T-helper 2 cell treated with Interferon-gamma antibody and Interleukin-4, amounts not matched to agents 5 μg/mL and 100 μg/mL, for 36 hours (primary cell): ENCODE results near the gene PEX10.

Experiments used
- DNase-seq: peaks from one replicate; pipeline ENCODE4 v3.0.0; 2021; ENCODE audit warnings: low spot score
- H3K27ac Mint-ChIP-seq: one replicate; pipeline ENCODE4 v1.8.0; 2021; ENCODE audit warnings: mild to moderate bottlenecking, mixed read lengths
- H3K27me3 Mint-ChIP-seq: one replicate; pipeline ENCODE4 v1.8.0; 2021; ENCODE audit warnings: low read depth, mixed read lengths
- H3K36me3 Mint-ChIP-seq: one replicate; pipeline ENCODE4 v1.8.0; 2021; ENCODE audit warnings: low read depth, mixed read lengths
- H3K4me1 Mint-ChIP-seq: one replicate; pipeline ENCODE4 v1.8.0; 2021; ENCODE audit warnings: low read depth, mixed read lengths
- H3K4me3 Mint-ChIP-seq: one replicate; pipeline ENCODE4 v1.8.0; 2022; ENCODE audit warnings: mild to moderate bottlenecking, moderate library complexity, mixed read lengths
- H3K9me3 Mint-ChIP-seq: one replicate; pipeline ENCODE4 v1.8.0; 2021; ENCODE audit warnings: mixed read lengths

Gene PEX10

DNA sequence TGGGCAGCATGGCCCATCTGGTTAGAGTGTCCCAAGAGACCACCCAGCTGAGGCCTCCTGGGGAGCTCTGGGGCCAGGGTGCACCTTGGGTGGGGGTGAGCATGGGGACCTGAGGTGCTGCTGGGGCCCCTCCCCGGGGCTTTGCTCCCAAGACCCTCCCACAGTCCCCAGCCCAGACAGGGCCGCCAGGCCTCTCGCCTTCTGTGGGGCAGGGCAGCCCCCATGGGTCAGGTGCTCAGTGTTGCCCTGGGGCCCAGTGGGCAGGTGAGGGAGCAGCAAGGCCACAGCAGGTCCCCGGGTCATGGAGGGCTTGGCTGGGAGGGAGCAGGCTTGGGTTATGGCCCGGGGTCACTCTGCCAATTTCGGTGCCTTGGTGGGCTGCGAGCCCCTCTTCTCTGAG is 24.5 kb upstream of the PEX10 start:
- DNase-seq: no peak
- Mint-ChIP-seq H3K4me1 (no peaks in the 10 kb centered on the region), H3K27me3 (no peaks in the 10 kb centered on the region), H3K36me3 (no peaks in the 10 kb centered on the region), H3K27ac (no peak overlapping the region), H3K4me3 (no peak overlapping the region), H3K9me3 (no peaks in the 10 kb centered on the region)

DNA sequence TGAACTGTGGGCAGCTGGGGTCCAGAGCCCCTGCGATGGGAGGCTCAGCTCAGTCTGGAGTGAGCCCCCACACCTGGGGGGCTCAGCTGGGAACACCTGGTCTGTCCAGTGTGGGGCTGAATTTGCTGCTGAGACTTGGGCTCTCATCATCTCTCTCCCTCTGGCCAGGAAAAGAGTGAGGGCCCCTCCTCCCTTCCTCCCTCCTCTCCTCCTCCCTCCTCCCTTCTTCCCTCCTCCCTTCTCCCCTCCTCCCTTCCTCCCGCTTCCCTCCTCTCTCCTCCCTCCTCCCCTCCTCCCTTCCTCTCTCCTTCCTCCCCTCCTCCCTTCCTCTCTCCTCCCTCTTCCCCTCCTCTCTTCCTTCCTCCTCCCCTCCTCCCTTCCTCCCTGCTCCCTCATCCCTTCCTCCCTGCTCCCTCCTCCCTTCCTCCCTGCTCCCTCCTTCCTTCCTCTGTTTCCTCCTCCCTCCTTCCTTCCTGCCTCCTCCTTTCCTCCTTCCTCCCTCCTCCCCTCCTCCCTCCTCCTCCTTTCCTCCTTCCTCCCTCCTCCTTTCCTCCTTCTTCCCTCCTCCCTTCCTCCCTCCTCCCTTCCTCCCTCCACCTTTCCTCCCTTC is 23.5 kb upstream of the PEX10 start:
- Mint-ChIP-seq H3K36me3 (no peaks in the 10 kb centered on the region), H3K27ac (no peak overlapping the region), H3K9me3 (no peaks in the 10 kb centered on the region), H3K27me3 (no peaks in the 10 kb centered on the region), H3K4me1 (no peaks in the 10 kb centered on the region), H3K4me3 (no peak overlapping the region)
- no peak for DNase-seq

DNA sequence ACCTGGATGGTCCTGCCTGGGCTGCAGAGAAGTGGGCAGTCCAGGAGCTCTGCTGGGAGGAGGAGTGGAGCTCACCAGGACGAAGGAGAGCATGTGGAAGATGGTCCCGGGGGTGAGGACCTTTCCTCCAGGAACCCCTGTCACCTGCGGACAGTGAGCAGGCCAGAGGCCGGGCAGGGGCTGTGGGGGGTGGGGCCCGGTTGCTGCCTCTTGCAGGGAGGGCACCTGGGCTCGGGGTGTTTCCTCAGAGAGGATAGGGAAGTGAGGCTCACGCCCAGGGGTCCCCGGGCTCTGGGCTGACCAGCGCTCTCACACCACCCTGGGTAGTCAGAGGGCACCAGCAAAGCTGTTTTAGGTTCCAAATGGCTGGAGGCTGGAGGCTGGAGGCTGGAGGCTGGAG is 22.7 kb upstream of the PEX10 start:
- Mint-ChIP-seq H3K27me3 (no peaks in the 10 kb centered on the region), H3K9me3 (peaks cover 3% of the 10 kb centered on the region), H3K27ac (no peak overlapping the region), H3K36me3 (peaks cover 1% of the 10 kb centered on the region), H3K4me3 (no peak overlapping the region), H3K4me1 (no peaks in the 10 kb centered on the region)
- no peak for DNase-seq

DNA sequence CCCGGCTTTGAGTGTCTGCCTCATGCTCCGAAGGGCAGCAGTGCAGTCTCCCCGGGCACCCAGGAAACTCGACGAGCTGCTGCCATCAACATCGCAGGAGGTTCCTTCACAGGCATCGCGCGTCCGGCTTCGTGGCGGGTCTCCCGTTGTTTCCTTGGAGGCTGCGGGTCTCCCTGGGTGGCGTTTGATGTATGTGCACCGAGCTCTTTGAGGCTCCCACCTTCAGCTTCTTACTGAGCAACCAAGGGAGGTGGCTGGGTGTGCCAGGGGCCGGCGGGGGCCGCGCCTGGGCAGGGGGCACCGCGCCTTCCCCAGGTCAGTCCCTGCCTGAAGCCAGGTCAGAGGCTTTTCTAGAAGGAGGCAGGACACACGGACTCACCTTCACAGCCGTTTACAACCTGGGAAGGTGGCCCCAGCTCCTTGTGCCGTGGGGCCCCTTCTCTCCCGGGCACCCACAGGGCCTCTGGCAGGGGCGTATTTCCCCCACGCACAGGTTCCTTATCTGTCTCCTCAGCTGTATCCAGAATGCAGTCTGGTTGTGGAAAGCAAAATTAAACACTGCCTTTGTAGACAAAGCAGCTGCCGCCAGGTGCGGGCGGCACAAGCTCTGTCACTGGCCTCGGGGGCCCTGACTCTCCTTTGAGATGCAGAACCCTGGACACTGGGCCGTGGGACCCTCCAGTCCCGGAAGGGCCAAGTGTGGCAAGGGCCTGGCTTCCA is 21.7 kb upstream of the PEX10 start:
- H3K36me3 Mint-ChIP-seq: peaks cover 1% of the 10 kb centered on the region
- no peaks in the 10 kb centered on the region for H3K27me3 Mint-ChIP-seq
- H3K9me3 Mint-ChIP-seq: peaks cover 6% of the 10 kb centered on the region
- H3K4me1 Mint-ChIP-seq: no peaks in the 10 kb centered on the region
- no peak for DNase-seq
- H3K27ac Mint-ChIP-seq: no peak overlapping the region
- no peak overlapping the region for H3K4me3 Mint-ChIP-seq

DNA sequence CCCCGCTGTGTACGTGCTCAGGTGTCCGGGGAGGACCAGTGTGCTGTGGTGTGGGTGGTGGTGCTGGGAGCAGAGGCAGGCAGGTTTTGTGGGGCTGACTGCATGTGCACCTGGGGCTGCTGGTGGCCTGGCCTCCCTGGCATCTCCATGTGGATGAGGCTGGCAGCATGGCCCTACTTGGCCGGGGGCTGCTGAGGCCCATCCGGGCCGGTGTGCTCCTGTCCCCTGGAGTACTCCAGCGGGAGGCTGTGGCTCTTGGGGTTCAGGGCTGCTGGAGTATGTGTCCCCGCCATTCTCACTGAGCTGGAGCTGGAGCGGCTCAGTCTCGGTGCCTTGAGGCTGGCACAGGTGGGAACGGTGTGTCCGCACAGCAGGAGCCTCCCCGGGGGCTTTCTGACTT is 20.8 kb upstream of the PEX10 start:
- Mint-ChIP-seq H3K4me3 (no peak overlapping the region), H3K27me3 (no peaks in the 10 kb centered on the region), H3K36me3 (peaks cover 1% of the 10 kb centered on the region), H3K27ac (no peak overlapping the region), H3K9me3 (peaks cover 6% of the 10 kb centered on the region), H3K4me1 (no peaks in the 10 kb centered on the region)
- DNase-seq: no peak

DNA sequence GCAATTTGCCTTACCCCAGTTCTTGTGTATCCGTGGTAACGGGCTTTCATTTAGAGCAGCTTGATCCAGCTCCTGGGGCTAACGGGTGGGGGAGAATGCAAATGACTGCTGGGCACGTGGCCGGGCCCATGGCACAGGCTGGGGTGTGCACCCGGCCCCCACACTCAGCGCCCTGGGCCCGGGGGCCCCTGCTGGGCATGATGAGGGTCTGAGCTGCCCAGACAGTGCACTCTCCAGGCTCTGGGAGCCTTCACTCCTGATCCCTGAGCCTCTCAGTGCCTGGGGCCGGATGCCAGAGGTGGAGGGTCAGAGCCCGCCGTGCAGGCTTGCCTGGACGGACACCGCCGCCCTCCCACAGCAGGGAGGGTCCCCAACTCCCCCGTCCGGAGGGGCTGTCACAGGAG is 20.1 kb upstream of the PEX10 start:
- Mint-ChIP-seq H3K36me3 (peaks cover 1% of the 10 kb centered on the region), H3K27ac (no peak overlapping the region), H3K9me3 (peaks cover 6% of the 10 kb centered on the region), H3K4me1 (no peaks in the 10 kb centered on the region), H3K4me3 (no peak overlapping the region), H3K27me3 (no peaks in the 10 kb centered on the region)
- no peak for DNase-seq

DNA sequence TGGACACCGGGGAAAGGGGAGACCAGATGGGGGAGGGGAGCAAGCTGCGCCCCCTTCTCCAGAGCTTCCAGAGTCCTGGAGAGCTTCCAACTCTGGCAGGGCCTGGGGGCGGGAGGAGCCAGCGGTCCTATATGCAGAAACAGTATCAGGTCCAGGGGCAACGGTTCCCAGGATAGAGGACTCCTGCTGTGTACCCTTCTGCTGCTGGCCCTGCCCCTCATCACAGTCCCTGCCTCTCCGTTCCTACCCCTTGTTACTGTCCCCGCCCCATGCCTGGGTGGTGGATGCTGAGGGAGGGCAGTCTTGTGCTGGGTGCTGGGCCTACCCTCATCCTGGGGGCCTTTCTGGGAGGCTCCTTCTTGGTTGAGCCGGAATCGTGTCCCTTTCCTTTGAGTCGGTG is 19.2 kb upstream of the PEX10 start:
- no peaks in the 10 kb centered on the region for H3K27me3 Mint-ChIP-seq
- no peak overlapping the region for H3K27ac Mint-ChIP-seq
- peaks cover 1% of the 10 kb centered on the region for H3K36me3 Mint-ChIP-seq
- no peaks in the 10 kb centered on the region for H3K4me1 Mint-ChIP-seq
- no peak overlapping the region for H3K4me3 Mint-ChIP-seq
- peaks cover 6% of the 10 kb centered on the region for H3K9me3 Mint-ChIP-seq
- no peak for DNase-seq

DNA sequence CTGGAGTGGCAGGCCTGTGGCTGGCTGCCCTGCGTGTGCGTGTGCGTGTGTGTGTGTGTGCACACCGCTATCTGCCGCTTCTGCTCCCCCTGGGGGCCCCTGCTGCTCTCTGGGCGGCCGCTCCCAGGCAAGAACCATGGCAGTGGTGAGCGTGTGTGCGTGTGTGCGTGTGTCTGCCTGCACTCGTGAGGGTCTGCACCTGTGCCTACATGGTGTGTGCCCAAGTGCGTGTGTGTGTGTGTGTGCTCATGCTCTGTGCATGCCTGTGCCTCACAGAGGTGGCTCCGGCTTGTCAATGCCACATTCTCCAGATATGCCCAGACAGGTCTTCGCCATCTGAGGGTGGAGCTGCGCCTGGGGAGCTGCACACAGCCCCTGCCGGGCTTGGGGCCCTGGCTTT is 18.7 kb upstream of the PEX10 start:
- peaks cover 1% of the 10 kb centered on the region for H3K36me3 Mint-ChIP-seq
- no peaks in the 10 kb centered on the region for H3K4me1 Mint-ChIP-seq
- no peak overlapping the region for H3K27ac Mint-ChIP-seq
- no peaks in the 10 kb centered on the region for H3K27me3 Mint-ChIP-seq
- DNase-seq: no peak
- no peak overlapping the region for H3K4me3 Mint-ChIP-seq
- peaks cover 6% of the 10 kb centered on the region for H3K9me3 Mint-ChIP-seq

DNA sequence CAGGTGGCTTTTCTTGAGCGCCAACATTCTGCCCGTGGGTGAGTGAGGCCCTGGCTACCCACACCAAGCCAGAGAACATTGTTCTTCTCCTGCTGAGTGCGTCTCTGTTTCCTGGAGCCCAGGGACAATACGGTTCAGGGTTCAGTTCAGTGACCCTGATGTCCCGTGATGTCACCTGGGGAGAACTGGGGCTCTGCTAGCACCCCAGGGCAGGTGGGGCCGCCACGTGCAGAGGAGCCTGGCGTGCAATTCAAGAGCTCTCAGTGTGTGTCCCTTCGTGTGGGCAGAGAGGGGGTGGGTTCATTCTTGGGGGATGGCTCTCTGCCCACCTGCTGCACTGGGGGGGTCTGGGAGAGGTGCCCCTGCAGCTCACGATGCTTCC is 18.2 kb upstream of the PEX10 start:
- Mint-ChIP-seq H3K4me3 (no peak overlapping the region), H3K27ac (no peak overlapping the region), H3K4me1 (no peaks in the 10 kb centered on the region), H3K27me3 (no peaks in the 10 kb centered on the region), H3K36me3 (peaks cover 1% of the 10 kb centered on the region), H3K9me3 (peaks cover 6% of the 10 kb centered on the region)
- no peak for DNase-seq

DNA sequence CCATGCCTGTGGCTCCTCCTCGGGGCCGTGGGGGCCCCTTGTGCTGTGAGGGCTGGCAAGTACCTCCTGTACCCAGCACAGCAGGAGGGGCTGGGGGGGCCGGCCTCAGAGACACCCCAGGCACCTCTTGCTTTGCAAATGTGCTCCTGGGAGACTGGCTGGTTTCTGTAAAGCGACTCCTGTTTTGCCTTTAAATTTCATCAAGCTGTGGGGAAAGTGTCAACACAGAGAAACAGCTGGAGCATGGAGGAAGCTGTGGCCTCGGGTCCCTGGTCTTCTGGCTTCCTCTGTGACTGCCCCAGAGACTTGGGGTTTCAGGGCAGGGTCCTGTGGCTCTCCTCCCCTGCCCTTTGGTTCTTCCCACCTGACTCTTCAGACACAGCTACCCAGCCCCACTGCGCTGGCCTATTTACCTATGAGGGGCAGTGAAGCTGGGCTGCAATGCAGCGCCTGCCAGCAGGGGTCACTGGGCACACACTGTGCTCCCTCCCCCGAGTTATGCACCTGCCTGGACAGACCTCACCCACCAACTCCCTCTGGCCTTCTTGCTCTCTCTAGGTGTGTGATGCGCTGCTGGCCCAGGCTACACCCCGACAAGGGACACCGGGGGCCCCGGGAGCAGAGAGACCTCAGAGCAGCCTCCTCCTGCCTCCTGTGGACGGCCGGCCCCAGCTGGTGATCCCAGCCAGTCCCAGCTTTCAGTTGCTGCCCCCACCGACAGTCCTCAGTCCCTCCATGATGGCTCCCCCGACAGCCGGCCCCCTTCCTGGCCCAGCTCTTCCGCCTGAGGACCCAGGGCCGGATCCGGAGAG is 17.6 kb upstream of the PEX10 start:
- H3K27ac Mint-ChIP-seq: no peak overlapping the region
- H3K36me3 Mint-ChIP-seq: peaks cover 1% of the 10 kb centered on the region
- peaks cover 6% of the 10 kb centered on the region for H3K9me3 Mint-ChIP-seq
- no peaks in the 10 kb centered on the region for H3K4me1 Mint-ChIP-seq
- no peak overlapping the region for H3K4me3 Mint-ChIP-seq
- H3K27me3 Mint-ChIP-seq: no peaks in the 10 kb centered on the region
- no peak for DNase-seq

DNA sequence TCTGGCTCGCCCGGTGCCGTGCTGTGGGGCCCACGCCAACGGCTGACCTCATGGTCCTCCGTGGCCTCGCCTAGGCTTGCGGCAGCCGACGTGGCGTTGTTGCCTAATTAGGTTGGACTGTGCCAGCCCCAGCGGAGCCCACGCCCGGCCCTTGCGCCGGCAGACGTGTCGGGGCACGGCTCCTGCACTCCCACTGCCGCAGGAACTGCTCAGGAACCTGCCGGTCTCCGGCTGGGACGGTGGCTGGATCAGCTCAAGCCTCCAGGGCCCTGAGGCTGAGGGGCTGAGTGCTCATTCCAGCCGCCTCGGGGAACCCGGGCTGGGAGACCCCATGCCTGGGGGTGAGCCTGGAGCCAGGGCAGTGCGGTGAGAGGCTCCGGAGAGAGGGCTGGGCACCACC is 16.1 kb upstream of the PEX10 start:
- no peak overlapping the region for H3K4me3 Mint-ChIP-seq
- peaks cover 6% of the 10 kb centered on the region for H3K9me3 Mint-ChIP-seq
- DNase-seq: no peak
- no peaks in the 10 kb centered on the region for H3K4me1 Mint-ChIP-seq
- H3K36me3 Mint-ChIP-seq: peaks cover 1% of the 10 kb centered on the region
- H3K27me3 Mint-ChIP-seq: no peaks in the 10 kb centered on the region
- H3K27ac Mint-ChIP-seq: no peak overlapping the region

DNA sequence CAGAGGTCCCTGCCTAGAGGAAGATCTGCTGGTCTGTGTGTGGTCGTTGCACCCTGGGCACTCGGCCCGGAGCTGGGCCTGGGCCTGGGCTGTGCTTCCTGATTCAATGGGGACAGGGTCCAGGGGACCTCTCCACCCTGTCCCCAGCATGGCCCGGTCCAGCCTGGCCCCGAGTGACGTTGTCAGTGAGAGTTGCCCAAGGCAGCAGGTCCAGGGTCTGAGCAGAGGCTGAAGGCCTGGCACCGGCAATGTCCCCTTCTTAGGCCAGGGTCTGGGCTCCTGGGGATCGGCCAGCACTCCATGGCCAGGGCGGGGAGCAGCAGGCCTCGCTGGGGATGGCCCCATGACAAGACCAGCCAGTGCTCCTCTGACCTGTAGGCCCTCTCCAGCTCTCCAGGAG is 15.6 kb upstream of the PEX10 start:
- no peaks in the 10 kb centered on the region for H3K4me1 Mint-ChIP-seq
- H3K27ac Mint-ChIP-seq: no peak overlapping the region
- DNase-seq: no peak
- peaks cover 6% of the 10 kb centered on the region for H3K9me3 Mint-ChIP-seq
- H3K36me3 Mint-ChIP-seq: peaks cover 1% of the 10 kb centered on the region
- H3K4me3 Mint-ChIP-seq: no peak overlapping the region
- H3K27me3 Mint-ChIP-seq: no peaks in the 10 kb centered on the region

DNA sequence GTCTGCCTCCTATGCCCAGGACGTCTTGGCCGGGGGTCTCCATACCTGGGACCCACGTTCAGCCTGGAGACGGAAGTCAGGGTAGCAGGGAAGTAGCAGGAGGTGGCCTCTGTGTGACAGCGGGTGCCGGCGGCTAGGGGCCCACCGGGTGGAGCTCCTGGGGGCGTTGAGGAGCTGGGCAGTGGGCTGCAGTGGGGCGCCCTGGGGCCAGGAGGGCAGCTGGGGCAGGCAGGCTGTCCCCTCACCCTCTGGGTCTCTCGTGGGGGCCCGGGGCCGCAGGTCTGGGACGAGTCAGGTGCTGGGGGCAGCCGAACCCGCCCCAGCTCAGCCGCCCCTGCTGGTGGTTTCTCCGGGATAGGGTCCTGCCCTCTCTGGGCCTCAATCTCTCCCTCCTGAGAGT is 14.7 kb upstream of the PEX10 start:
- Mint-ChIP-seq H3K4me1 (no peaks in the 10 kb centered on the region), H3K36me3 (peaks cover 1% of the 10 kb centered on the region), H3K9me3 (peaks cover 6% of the 10 kb centered on the region), H3K27ac (no peak overlapping the region), H3K27me3 (no peaks in the 10 kb centered on the region), H3K4me3 (no peak overlapping the region)
- no peak for DNase-seq

DNA sequence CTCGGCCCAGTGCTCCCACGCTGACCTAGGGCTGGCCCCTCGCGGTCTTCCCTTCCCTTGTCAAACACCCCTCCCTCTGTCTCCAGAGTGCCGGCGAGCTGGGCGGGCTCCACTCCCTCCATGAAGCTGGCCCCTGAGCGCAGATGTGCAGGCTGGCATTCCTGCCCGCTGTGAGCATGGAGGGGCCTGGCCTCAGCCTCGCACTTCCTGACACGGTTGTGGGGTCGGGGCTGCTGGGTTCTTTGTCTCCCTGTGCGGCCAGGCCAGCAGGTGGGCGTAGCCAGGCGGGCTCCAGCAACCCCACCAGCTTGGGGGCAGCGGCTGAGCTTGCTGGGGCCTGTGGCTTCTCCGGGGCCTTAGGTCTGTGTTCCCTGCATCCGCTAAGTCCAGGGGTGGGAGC is 14.2 kb upstream of the PEX10 start:
- H3K9me3 Mint-ChIP-seq: peaks cover 6% of the 10 kb centered on the region
- DNase-seq: no peak
- H3K27me3 Mint-ChIP-seq: no peaks in the 10 kb centered on the region
- H3K4me1 Mint-ChIP-seq: no peaks in the 10 kb centered on the region
- H3K36me3 Mint-ChIP-seq: peaks cover 1% of the 10 kb centered on the region
- H3K27ac Mint-ChIP-seq: no peak overlapping the region
- H3K4me3 Mint-ChIP-seq: no peak overlapping the region
